Activated CD8-positive, alpha-beta T cell treated with anti-CD3 and anti-CD28 coated beads, Interleukin-2, amount 10 ng/mL, durations not matched to agents 7 days and 5 days (primary cell): ENCODE measurements around the gene TUBA3D. TPM values are rescaled to one million over a fixed set of nuclear protein-coding genes. Genes with fewer than 3 reads are reported as not detected.
"Not testable (repeated sequence)": the region's sequence is repeated elsewhere in the genome, so short reads cannot be mapped to it uniquely, and the experiment has no call there.

Experiments used
- ATAC-seq: fragments of 150-1000 bp; cut with Tn5 transposase; one replicate; pipeline ENCODE4 v1.10.0; 2021; ENCODE audit warnings: moderate library complexity
- CTCF ChIA-PET: fragments of 350-600 bp; sonication (Branson Sonifier 250); formaldehyde crosslinking; loops from one replicate; lab custom pipeline; 2021; ENCODE audit warnings: antibody characterized with exemption; lab: Charles Lee
- POLR2A ChIA-PET: fragments of 350-600 bp; sonication (Branson Sonifier 250); formaldehyde crosslinking; loops from one replicate; lab custom pipeline; 2021; ENCODE audit warnings: antibody characterized with exemption; lab: Charles Lee
- DNase-seq: peaks from one replicate; pipeline ENCODE4 v3.0.0-alpha.2; 2020
- H3K27ac Mint-ChIP-seq: one replicate; pipeline ENCODE4 v1.8.0; 2021; ENCODE audit warnings: mild to moderate bottlenecking, mixed read lengths
- H3K27me3 Mint-ChIP-seq: one replicate; pipeline ENCODE4 v1.8.0; 2021; ENCODE audit warnings: low read depth, mixed read lengths
- H3K36me3 Mint-ChIP-seq: one replicate; pipeline ENCODE4 v1.8.0; 2021; ENCODE audit warnings: low read depth, mixed read lengths
- H3K4me1 Mint-ChIP-seq: one replicate; pipeline ENCODE4 v1.8.0; 2021; ENCODE audit warnings: low read depth, mixed read lengths
- H3K4me3 Mint-ChIP-seq: one replicate; pipeline ENCODE4 v1.8.0; 2021; ENCODE audit warnings: mild to moderate bottlenecking, mixed read lengths
- H3K9me3 Mint-ChIP-seq: one replicate; pipeline ENCODE4 v1.8.0; 2022; ENCODE audit warnings: mixed read lengths; ENCODE audit not compliant: insufficient read depth
- total RNA-seq, 2 experiments: library from RNA; stranded (reverse); gene quantifications; one replicate each; pipeline ENCODE4 v1.2.3, GENCODE V29; 2021

Gene TUBA3D
- not detected for total RNA-seq

- H3K27me3 Mint-ChIP-seq, result no peaks in the 10 kb centered on the region
- no peaks in the 10 kb centered on the region for H3K9me3 Mint-ChIP-seq
- DNase-seq (no peak), ATAC-seq (no peak)
- ChIA-PET CTCF (no interaction called here), POLR2A (no interaction called here)
- H3K4me3 Mint-ChIP-seq, result no peak within 1 kb of the TSS
- H3K36me3 Mint-ChIP-seq, result peaks cover 15% of the 10 kb centered on the region
- H3K27ac Mint-ChIP-seq, result no peak within 1 kb of the TSS
- H3K4me1 Mint-ChIP-seq, result no peaks in the 10 kb centered on the region
Measured at GRCh38 chr2:131475831-131476230, at the start of gene TUBA3D. Gene TUBA3D, plus strand, starts transcription at chr2:131476119. Its CDS starts 81 bp downstream, at chr2:131476200.

DNA sequence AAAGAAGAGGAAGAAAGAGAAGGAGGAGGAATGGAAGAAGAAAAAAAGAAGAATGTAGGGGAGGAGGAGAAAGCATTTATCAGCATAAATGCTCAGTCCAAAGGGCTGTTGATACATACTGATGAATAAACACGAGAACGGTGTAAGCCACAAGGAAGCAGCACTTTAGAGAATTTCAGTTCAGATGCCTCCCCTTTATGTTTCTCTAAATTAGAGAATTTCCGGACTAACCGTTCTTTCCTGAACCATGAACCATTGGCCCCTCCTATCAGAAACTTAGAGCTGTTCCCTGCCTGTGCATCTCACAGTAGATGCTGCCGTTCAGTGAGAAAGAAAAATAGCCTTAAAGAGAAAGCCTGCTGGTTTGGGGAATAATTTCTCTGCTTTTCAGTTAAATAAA, 49.2 kb upstream of the TUBA3D start:
- Mint-ChIP-seq H3K9me3 (no peaks in the 10 kb centered on the region), H3K27ac (no peak overlapping the region), H3K27me3 (peaks cover 74% of the 10 kb centered on the region), H3K36me3 (no peaks in the 10 kb centered on the region), H3K4me1 (peaks cover 9% of the 10 kb centered on the region), H3K4me3 (no peak overlapping the region)
- DNase-seq (no peak), ATAC-seq (no peak)
- POLR2A ChIA-PET, result interaction anchor here (0.8 kb wide), 1 partner anchor 100 kb away, joined by 3 read pairs; no protein-coding TSS in a partner anchor
- CTCF ChIA-PET, result no interaction called here

GRCh38 chr2:131431336-131431735, 44.6 kb upstream of the TUBA3D start:
- no peak for DNase-seq
- Mint-ChIP-seq H3K9me3 (no peaks in the 10 kb centered on the region), H3K36me3 (no peaks in the 10 kb centered on the region), H3K27ac (no peak overlapping the region), H3K4me1 (peaks cover 3% of the 10 kb centered on the region), H3K4me3 (no peak overlapping the region), H3K27me3 (peaks cover 40% of the 10 kb centered on the region)
- no peak for ATAC-seq
- ChIA-PET CTCF (no interaction called here), POLR2A (no interaction called here)

GRCh38 chr2:131440742-131441468, 35.0 kb upstream of the TUBA3D start:
- peaks cover 11% of the 10 kb centered on the region for H3K27me3 Mint-ChIP-seq
- H3K4me1 Mint-ChIP-seq, H3K36me3 Mint-ChIP-seq, POLR2A ChIA-PET, H3K27ac Mint-ChIP-seq, CTCF ChIA-PET, H3K4me3 Mint-ChIP-seq, H3K9me3 Mint-ChIP-seq, ATAC-seq, DNase-seq: not testable (repeated sequence)

DNA sequence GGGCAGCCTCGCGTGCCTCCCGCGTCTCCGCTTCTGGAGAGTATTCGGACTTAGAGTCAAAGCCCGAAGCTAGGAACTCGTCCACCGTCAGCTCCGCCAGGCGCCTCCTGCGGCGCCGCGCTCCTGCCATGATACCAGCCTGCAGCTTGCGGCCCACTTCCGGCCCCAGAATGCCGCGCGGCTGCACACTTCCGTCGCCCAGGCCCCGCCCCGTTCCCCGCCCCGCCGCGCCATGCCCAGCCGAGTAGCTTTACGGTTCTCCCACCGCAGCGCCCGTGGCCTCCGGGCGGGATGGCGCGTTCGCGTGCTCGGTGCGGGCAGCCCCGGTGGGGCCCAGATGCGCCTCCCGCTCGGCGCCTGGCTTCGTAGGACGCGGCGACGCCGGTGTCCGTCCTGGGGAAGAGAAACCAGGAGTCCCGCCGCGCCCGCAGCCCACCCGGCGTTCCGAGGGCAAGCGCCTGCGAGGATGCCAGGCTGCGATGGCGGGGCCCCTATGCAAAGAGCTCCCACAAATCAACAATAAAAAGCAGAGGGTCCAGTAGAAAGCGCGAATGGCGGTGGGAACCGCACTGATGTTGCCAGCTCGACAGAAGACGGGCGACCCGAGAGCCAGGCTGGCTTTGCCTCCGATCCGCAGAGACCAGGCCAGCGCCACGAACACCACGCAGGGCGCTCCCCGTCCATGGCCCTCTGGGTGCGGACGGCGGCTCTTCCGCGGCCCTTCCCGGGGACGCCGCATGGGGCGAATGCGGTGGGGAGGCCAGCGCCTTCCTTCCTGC, 31.0 kb upstream of the TUBA3D start:
- H3K4me3 Mint-ChIP-seq, POLR2A ChIA-PET, H3K9me3 Mint-ChIP-seq, H3K27ac Mint-ChIP-seq, H3K36me3 Mint-ChIP-seq, H3K4me1 Mint-ChIP-seq, CTCF ChIA-PET, DNase-seq, ATAC-seq: not testable (repeated sequence)
- H3K27me3 Mint-ChIP-seq, result peaks cover 15% of the 10 kb centered on the region

GRCh38 chr2:131445515-131445797, 30.5 kb upstream of the TUBA3D start:
- H3K36me3 Mint-ChIP-seq, ATAC-seq, H3K27ac Mint-ChIP-seq, H3K4me1 Mint-ChIP-seq, H3K9me3 Mint-ChIP-seq, POLR2A ChIA-PET, CTCF ChIA-PET, H3K4me3 Mint-ChIP-seq, DNase-seq: not testable (repeated sequence)
- peaks cover 17% of the 10 kb centered on the region for H3K27me3 Mint-ChIP-seq

DNA sequence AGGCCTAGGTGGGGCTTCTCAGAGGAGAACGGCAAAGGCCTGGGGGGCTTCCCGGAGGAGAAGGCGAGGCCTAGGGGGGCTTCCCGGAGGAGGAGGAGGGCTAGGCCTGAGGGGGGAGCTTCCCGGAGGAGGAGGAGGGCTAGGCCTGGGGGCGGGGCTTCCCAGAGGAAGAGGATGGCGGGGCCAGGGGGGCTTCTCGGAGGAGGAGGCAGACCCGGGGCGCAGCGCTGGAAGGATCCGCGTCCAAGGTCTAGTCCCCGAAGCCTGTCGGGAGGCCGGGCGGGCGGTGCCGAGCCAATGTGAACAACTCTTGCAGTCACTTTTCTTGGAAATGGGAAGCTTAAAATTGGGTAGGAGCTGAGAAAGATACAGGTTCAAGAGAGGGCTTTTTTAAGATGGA, 30.0 kb upstream of the TUBA3D start:
- Mint-ChIP-seq H3K27ac (no peak overlapping the region), H3K4me3 (no peak overlapping the region), H3K36me3 (no peaks in the 10 kb centered on the region), H3K4me1 (no peaks in the 10 kb centered on the region), H3K27me3 (peaks cover 14% of the 10 kb centered on the region), H3K9me3 (no peaks in the 10 kb centered on the region)
- no peak for DNase-seq
- POLR2A ChIA-PET, result no interaction called here
- no peak for ATAC-seq
- CTCF ChIA-PET, result no interaction called here

- ATAC-seq, POLR2A ChIA-PET, H3K4me1 Mint-ChIP-seq, H3K9me3 Mint-ChIP-seq, H3K36me3 Mint-ChIP-seq, H3K4me3 Mint-ChIP-seq, DNase-seq, H3K27ac Mint-ChIP-seq, H3K27me3 Mint-ChIP-seq, CTCF ChIA-PET: not testable (repeated sequence)
Measured at GRCh38 chr2:131447981-131448380, 27.9 kb upstream of the TUBA3D start.

GRCh38 chr2:131451265-131451949, 24.5 kb upstream of the TUBA3D start:
- H3K27ac Mint-ChIP-seq, H3K36me3 Mint-ChIP-seq, H3K4me3 Mint-ChIP-seq, ATAC-seq, DNase-seq, H3K4me1 Mint-ChIP-seq, CTCF ChIA-PET, H3K9me3 Mint-ChIP-seq, POLR2A ChIA-PET: not testable (repeated sequence)
- H3K27me3 Mint-ChIP-seq, result peaks cover 17% of the 10 kb centered on the region

DNA sequence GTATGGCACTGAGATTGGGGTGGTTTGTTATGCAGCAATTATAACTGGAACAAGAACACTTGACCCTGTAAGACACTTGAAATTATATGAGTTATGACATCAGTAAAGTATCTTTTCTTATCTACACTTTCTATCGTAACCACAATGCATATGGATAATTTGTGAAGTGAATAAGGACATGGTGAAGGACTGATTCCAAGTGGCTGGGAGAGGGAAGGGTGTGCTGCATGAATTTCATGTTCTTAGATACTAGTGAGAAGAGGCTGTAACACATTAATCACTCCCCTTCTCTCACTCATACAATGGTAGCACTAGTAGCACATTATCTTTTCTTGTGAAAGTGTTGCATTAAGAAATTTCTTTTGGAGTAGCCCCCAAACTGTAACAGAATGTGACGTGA, 21.0 kb upstream of the TUBA3D start:
- H3K27ac Mint-ChIP-seq, H3K9me3 Mint-ChIP-seq, DNase-seq, H3K4me1 Mint-ChIP-seq, ATAC-seq, POLR2A ChIA-PET, H3K36me3 Mint-ChIP-seq, CTCF ChIA-PET, H3K4me3 Mint-ChIP-seq: not testable (repeated sequence)
- H3K27me3 Mint-ChIP-seq, result peaks cover 16% of the 10 kb centered on the region

- H3K27ac Mint-ChIP-seq, CTCF ChIA-PET, H3K36me3 Mint-ChIP-seq, H3K9me3 Mint-ChIP-seq, DNase-seq, H3K27me3 Mint-ChIP-seq, H3K4me1 Mint-ChIP-seq, POLR2A ChIA-PET, H3K4me3 Mint-ChIP-seq, ATAC-seq: not testable (repeated sequence)
Measured at GRCh38 chr2:131467722-131468121, 8.2 kb upstream of the TUBA3D start.

- H3K27ac Mint-ChIP-seq, H3K9me3 Mint-ChIP-seq, DNase-seq, H3K36me3 Mint-ChIP-seq, H3K4me1 Mint-ChIP-seq, POLR2A ChIA-PET, H3K27me3 Mint-ChIP-seq, ATAC-seq, CTCF ChIA-PET, H3K4me3 Mint-ChIP-seq: not testable (repeated sequence)
Measured at GRCh38 chr2:131470944-131471343, 5.0 kb upstream of the TUBA3D start.
